GM19238 (cell line): ENCODE data around the gene NPAS3.

Source experiments
- DNase-seq: peaks from one replicate; pipeline ENCODE4 v3.0.0; 2011; ENCODE audit warnings: low spot score; ENCODE audit not compliant: insufficient read length

The NPAS3 gene

GRCh38 chr14:33315217-33315616 is 376.5 kb downstream of the NPAS3 start:
- no peak for DNase-seq

GRCh38 chr14:33315721-33316120 is 377.0 kb downstream of the NPAS3 start:
- no peak for DNase-seq

- no peak for DNase-seq
Observed at GRCh38 chr14:33317675-33318074, 379.0 kb downstream of the NPAS3 start.

- no peak for DNase-seq
Observed at GRCh38 chr14:33323979-33324378, 385.3 kb downstream of the NPAS3 start.

GRCh38 chr14:33331176-33331949 is 392.7 kb downstream of the NPAS3 start:
- no peak for DNase-seq

- no peak for DNase-seq
Observed at GRCh38 chr14:33332497-33332896, 393.8 kb downstream of the NPAS3 start.

- no peak for DNase-seq
Observed at GRCh38 chr14:33335366-33335765, 396.7 kb downstream of the NPAS3 start.

- DNase-seq = no peak
Observed at GRCh38 chr14:33342299-33342974, 403.8 kb downstream of the NPAS3 start.

GRCh38 chr14:33343016-33343415 is 404.3 kb downstream of the NPAS3 start:
- no peak for DNase-seq

- no peak for DNase-seq
Observed at GRCh38 chr14:33347796-33348195, 409.1 kb downstream of the NPAS3 start.

- no peak for DNase-seq
Observed at GRCh38 chr14:33348510-33348909, 409.8 kb downstream of the NPAS3 start.

GRCh38 chr14:33349871-33350270 is 411.2 kb downstream of the NPAS3 start:
- DNase-seq = no peak

- no peak for DNase-seq
Observed at GRCh38 chr14:33350366-33350990, 411.8 kb downstream of the NPAS3 start.

GRCh38 chr14:33352821-33353220 is 414.1 kb downstream of the NPAS3 start:
- no peak for DNase-seq

GRCh38 chr14:33356181-33356580 is 417.5 kb downstream of the NPAS3 start:
- no peak for DNase-seq

- DNase-seq = no peak
Observed at GRCh38 chr14:33357225-33358010, 418.7 kb downstream of the NPAS3 start.

- no peak for DNase-seq
Observed at GRCh38 chr14:33359288-33359881, 420.7 kb downstream of the NPAS3 start.

- DNase-seq = no peak
Observed at GRCh38 chr14:33362934-33363333, 424.3 kb downstream of the NPAS3 start.

- DNase-seq = no peak
Observed at GRCh38 chr14:33363682-33364081, 425.0 kb downstream of the NPAS3 start.

- DNase-seq = no peak
Observed at GRCh38 chr14:33364466-33364865, 425.8 kb downstream of the NPAS3 start.

GRCh38 chr14:33369041-33369440 is 430.4 kb downstream of the NPAS3 start:
- no peak for DNase-seq
